HPDE6-E6E7 (cell line): ENCODE measurements around the gene ESR1.
"Not testable (repeated sequence)": the region's sequence is repeated elsewhere in the genome, so short reads cannot be mapped to it uniquely, and the experiment has no call there.

Experiments
- DNase-seq: peaks from one replicate; pipeline ENCODE4 v3.0.0; 2011; ENCODE audit warnings: missing footprints; ENCODE audit errors: extremely low spot score

ESR1 gene

DNA sequence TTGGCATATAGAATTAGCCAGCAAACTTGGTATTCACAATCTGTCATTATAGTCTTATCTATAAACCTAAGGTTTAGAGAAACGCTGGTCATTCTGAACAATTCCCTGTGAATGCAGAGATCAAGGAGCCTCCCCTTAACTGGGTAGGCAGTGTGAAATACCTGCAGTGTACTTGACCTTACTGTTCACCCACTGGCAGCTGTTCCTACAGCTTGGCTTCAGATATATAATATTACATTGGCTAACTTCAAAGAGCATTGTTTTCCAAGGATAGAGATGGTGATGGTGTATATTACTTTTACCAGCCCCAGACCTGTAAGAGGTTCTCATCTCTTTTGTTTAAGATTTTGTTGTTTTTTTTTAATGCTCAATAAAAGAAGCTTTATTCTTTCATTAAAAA is 168.3 kb downstream of the ESR1 start:
- no peak for DNase-seq

DNA sequence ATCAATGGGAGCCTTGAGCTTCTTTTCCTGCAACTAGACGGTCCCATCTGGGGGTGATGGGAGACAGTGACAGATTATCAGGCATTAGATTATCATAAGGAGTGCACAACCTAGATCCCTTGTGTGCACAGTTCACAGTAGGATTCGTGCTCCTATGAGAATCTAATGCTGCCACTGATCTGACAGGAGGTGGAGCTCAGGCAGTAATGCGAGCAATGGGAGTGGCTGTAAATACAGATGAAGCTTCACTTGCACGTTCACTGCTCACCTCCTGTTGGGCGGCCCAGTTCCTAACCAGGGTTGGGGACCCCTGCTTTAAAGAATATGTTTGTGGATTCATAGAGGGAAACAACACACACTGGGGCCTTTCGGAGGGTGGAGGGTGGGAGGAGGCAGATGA is 180.7 kb downstream of the ESR1 start:
- DNase-seq = not testable (repeated sequence)

DNA sequence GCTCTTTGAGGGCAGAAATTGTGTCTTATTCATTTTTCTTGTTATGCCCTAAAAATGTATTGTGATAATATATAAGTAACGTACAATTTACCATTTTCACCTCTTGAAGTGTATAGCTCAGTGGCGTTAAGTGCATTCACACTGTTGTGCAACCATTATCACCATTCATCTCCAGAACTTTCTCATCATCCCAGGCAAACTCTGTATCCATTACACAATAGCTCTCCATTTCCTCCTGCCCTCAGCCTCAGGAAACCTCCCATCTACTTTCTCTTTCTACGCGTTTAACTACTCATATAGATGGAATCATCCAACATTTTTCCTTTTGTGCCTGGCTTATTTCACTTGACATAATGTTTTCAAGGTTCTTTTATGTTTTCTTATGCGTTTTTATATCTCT is 184.6 kb downstream of the ESR1 start:
- DNase-seq = no peak

DNA sequence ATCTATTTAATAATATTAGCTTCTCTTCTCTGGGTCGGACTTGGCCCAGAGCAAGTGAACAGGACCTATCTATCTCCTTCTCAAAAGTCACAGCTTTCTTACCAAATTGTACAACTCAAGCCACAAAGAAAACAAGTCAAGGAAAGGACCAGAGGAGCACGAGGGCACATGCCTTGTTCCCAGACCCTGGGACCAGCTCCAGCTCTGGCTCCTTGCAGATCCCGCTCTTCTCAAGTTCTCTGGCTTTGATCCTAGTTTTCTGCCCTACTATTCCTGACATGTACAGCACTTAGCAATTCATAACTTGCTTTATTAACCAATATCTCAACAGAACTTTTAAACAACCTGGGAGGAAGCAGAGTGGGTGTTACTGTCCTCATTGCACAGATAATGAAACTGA is 185.9 kb downstream of the ESR1 start:
- no peak for DNase-seq

DNA sequence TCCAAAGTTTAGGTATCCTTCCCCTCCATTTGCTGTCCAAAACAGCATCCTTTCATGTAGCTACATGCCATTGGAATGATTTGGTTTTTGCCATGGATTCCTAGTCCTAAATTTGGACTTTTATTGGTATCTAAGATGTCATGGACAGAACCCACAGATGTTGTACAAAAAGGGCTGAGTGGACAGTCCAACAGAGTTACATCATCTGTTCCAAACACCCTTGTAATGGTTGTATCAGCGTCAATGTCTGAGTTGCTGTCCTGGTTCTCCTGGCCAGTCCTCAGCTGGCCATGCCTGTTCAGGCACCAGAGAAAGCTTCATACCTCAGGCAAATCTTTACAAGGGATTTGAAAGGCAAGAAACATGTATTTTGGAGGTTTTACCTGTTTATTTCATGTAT is 191.3 kb downstream of the ESR1 start:
- no peak for DNase-seq

DNA sequence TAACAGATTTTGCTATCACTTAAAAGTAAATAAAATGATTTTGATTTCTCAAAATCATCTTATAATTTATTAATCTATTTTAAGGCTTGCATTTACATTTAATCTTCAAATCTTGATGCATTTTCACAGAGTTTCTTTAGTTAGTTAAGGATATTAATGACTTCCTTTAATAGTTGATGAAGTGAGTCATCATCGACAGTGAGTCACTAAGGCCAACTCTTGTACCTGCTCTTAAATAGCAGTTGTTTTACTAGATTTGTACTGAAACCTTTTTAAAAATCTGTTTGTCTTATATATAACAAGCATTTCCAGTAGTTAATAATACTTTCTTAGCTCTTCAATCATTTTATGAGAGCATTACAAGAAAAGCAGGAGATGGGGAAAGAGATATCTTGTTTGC is 191.7 kb downstream of the ESR1 start:
- peak; percentile 6 for DNase-seq

DNA sequence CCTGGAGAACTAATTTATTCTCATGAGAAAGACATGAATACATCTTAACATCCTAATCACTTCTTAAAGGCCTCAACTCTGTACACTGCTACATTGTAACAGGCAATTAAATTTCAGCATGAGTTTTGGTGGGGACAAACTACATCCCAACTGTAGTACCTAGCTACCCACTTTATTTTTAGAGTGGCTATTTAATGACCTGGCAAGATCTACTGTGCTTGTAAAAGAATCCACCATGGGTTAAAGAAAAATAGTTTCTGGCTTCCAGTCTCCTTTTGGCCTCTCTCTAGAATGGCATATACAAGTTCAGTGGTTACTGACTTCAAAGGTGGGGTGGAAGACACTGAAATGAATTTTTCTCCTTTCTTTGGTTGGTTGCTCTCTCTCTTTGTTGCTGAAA is 193.9 kb downstream of the ESR1 start:
- no peak for DNase-seq

DNA sequence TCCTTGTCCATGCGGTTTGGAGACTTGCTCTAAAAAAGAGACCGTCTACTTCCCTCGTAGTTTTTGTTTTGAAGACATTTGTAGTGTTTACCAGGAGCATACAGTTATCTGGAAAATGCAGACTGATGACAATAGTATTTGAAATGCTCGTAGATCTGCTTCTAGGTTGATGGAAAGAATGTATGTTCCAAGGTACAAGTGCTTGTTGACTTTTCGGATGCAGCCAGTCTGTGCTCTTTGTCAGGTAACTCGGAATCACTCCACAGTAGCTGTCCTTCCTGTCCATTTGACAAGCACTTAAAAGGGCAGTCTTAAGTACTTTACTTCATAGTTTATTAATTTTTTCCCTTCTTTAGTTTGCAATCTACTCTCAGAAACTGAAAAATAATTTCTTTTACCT is 194.8 kb downstream of the ESR1 start:
- no peak for DNase-seq

DNA sequence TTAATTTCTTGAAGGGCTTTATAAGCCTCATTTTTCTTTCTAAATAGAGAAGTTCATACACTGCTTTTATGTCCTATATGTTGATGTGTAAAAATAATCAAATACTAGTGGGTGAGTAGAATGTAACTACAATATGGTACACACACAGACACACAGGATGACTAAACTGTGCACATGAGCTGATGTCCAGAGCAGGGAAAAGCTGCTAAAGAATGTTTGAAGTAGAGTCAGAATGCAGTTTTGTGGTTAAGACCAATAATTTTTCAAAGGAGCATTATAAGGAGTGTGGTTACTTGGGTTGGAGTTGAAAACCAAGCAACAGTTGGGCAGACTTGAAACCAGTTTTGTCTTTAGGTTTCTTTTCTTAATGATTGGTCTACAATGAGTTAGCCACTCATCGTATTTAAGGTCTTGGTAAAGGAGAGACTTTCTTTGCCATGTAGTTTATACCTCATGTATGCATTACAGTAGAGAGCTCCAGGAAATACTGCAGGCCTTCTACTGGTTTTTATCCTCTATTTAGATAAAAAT is 196.6 kb downstream of the ESR1 start:
- DNase-seq = no peak

DNA sequence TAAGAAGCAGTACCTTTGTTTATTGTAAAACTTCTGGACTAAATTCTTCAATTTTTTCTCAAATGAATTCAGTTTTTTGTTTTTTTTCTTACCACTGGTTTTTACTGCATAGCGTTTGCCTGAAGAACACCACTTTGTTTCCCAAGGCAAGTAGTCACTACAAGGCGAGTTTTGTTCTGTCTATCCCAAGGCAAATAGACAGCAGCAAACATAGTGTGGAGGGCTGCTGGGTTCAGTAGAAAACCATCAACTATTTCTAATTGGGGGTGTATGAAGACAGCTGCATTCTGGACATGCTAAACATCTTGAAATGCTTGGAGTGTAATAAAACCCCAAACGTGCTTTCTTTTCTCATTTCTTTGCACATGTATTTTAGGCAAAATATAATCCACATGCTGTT is 197.4 kb downstream of the ESR1 start:
- no peak for DNase-seq

DNA sequence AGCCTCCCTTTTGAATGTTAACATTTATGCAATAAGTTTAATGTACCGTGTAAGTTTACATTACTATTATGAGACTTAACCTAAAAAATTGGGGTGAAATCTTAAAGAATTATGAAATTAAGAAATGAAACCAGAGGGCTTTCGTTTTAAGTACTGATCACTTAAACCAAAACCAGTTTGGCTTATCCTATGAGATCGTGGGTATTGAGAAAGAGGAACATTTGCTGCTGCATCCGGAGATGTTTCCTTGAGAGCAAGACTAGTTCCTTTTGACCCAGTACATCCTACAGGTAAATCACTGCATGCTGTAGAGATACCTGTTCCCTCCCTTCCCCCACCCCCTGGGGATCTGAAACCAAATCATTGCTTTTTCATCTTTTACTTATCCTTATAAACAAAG is 201.3 kb downstream of the ESR1 start:
- no peak for DNase-seq

DNA sequence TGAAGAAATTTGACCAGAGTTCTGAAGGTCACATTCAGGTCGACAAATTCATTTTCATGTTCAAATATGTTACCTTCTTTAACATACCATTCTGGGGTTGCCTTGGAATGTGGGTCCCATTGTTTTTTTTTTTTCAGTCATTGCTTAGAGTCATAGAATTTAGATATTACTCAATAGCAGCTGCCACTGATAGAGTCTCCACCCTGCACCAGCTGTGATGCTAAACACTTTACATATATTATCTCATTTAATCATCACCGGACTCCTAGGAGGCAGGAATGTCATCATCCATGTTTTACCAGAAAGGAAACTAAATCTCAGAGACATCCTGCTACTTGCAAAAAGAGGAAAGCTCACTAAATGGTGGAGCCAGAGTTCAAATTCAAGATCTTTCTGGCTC is 204.7 kb downstream of the ESR1 start:
- DNase-seq = no peak

DNA sequence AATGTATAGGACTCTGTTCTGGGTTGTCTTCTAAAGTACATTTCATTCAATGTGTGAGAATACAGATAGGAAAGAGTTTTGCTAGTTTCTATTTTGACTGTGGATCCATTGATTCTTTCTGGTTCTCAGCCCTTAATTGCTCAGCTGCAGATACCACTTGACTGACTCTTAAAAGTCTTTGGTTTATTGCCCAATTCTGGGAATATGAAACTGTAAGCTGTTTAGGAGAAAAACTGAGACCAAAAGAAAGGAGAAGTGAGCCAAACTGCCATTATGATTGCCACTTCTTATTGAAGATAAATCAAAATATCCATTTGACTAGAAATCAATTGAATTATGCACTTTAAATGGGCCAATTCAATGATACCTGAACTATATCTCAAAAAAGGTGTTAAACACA is 211.4 kb downstream of the ESR1 start:
- no peak for DNase-seq

DNA sequence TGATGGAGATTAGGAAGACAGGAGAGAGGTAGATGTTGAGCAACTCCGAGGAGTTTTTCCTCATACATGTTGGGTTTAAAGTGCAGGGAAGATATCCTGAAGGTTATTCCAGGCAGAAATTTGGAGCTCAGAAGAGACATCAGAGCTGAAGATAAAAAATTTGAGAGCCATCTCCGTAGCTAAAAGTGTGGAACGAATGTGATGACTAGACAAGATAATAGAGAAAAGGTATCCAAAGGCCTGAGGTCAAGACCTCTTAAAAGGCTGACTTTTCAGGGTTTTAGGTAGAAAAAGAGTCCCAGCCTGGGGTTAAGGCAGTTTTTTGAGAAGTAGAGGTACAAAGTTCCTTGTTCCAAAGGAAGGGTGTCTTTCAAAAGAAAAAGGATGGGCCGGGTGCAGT is 214.8 kb downstream of the ESR1 start:
- no peak for DNase-seq

DNA sequence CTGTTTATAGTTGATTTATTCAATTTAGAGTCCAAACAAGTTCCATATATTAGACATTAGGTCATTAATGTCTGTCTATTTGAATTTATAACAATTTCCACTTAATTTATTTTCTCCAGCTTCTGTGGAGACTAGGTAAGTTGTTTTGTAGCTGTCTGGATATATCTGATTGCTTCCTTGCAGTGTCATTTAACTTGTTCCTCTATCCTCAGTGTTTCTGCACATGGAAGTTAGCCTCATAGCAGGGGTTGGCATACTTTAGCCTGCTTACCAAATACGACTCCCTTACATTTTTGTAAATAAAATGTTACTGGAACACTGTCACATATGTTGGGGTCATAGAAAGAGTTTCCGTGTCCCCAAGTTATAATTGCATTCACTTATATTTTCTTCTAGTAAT is 216.1 kb downstream of the ESR1 start:
- no peak for DNase-seq

DNA sequence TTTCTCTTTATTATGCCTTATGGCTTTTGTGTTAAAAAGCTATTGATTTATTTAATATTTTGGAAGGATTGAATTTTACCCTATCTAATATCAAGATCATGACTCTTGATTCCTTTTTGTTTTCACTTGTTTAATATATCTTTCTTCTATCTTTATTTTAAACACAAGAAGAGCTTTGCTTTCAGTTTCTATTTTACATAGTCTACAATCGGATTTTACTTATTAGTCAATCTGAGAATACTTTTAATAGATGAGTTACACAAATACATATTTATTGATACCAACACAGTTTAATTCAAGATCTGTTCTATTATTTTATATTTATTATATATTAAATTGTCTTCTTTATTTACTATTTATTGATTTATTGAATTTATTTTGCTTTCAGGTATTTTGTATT is 218.8 kb downstream of the ESR1 start:
- DNase-seq = no peak

DNA sequence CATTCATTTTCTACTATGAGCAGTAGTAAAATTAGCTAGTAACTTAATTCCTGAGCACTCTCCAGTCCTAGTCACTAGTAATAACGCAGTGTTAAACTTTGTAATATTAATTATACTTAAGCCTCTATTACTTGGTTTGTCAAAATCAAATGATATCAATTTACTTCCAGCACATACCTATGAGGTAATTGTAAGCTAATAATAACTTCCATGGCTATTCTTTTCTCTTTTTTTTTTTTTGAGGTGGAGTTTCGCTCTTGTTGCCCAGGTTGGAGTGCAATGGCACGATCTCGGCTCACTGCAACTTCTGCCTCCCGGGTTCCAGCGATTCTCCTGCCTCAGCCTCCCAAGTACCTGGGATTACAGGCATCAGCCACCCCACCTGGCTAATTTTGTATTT is 219.3 kb downstream of the ESR1 start:
- DNase-seq = not testable (repeated sequence)

DNA sequence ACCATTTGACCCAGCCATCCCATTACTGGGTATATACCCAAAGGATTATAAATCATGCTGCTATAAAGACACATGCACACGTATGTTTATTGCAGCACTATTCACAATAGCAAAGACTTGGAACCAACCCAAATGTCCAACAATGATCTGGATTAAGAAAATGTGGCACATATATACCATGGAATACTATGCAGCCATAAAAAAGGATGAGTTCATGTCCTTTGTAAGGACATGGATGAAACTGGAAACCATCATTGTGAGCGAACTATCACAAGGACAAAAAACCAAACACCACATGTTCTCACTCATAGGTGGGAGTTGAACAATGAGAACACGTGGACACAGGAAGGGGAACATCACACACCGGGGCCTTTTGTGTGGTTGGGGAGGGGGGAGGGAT is 226.3 kb downstream of the ESR1 start:
- DNase-seq = not testable (repeated sequence)

DNA sequence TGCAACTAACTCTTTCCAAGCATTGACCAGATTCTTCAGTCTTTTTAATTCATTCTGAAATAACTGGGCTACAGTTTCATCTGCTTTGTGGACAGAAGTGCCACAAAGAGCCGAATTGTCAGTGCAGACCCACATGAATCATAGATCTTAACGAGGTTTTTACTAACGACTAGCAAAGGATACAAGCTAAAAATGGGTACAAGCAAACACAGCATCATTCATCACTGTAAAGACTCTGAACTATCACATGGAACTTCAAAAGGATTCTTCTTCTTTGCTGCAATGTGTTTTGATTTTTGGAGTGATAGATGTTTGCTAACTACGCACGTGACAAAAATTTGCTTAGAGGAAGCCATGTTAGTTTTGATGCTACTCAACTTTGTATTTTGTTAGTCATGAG is 227.1 kb downstream of the ESR1 start:
- DNase-seq = no peak

DNA sequence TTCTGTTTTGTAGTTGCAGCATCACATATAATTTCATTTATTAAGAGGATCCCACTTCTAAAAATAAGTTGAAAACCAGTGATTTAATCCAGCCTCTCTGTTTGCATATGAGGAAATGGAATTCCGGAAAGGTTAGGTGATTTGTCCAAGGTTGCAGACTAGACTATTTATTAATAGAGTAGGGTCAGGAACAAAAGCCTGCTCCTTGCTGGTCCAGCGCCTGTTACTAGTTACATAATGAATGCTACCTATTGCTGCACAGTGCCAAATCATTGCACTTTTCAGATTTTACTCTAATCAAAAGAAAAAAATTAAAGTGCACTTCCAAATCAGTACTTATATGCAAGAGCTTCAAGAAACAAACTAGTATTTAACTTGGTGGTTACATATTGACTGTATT is 238.6 kb downstream of the ESR1 start:
- DNase-seq = no peak

DNA sequence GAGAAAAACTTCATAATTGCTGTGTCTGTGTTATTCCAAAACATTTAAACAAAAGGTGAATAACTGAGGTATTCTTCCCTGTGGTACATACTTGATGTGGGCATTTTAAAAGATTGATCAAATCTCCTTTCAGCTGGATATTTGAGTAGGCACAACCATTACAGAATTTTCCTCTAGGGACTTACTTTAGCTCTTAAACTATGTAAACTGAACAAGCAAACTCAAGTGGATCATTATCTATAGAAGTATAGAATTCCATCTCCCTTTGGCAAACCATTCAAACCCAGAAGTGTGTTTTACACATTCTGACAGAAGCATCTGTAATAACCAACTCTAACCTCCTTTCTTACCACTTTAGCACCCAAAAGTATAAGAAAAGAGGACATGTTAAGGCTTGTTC is 241.4 kb downstream of the ESR1 start:
- no peak for DNase-seq

DNA sequence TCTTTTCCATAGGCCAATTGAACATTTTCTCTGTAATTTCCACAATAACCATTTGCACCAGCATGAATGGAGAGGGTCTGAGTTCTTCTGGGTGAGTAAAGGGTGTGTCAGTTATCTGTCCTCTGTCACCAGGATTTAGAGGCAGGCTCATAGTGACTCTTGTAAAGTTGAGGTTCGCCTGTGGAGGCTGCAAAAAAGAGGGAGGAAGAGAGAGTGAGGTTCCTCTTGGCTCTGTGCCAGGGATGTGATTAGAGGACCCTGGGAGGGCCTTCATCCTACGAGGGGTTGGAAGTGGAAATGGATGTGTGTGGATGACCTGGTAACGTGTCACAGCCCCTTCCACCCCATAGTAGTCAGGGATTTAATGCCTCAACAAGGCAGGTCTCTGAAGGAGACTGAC is 242.0 kb downstream of the ESR1 start:
- no peak for DNase-seq

DNA sequence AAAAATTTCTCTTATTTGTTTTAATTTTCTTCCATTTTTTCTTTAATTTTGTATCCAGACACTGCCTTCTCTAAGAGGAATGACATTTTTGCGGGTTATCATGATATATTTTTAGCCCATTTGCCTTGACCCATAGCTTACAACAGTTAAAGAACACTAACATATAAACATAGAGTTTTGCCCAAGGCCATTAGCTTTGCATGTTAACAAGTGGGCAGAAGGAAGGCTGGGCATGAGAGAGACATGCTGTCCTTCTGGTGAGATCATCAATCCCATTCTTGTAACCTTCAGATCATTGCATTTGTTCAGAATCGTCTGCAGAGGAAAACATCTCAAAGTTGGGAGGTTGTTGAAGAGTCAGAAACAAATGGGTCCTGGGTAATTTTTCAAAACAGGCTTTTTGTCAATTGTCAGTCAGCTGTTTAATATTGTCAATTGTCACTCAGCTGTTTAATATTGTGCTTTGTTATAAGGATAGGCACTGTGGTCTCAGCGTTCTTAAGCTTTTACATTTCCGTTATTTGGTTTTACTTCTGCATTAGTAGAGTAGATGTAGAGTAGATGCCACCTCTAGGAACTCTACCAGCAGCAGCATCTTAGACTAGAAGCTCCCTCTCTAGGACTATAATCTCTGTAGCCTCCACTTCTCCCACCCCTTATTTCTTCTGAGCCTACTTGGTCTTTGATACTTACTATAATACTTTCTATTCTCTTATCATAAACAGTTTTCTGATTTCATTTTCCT is 243.1 kb downstream of the ESR1 start:
- DNase-seq = no peak

DNA sequence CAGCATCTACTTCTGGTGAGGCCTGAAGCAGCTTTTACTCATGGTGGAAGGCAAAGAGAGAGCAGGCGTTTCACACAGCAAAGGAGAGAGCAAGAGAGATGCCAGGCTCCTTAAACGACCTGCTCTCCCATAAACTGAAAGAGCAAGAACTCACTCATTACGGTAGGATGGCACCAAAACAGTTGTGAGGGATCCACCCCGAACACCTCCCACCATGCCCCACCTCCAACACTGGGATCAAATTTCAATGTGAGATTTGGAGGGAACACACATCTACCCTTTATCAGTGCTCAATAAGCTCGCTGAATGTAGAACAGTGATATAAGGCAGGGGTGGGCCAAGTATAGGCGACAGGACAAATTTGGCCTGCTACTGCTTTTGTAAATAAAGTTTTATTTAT is 244.6 kb downstream of the ESR1 start:
- no peak for DNase-seq
